HG03565 (cell line): ENCODE data around the gene TAS2R1.
"Not testable (repeated sequence)": the region's sequence is repeated elsewhere in the genome, so short reads cannot be mapped to it uniquely, and the experiment has no call there.

Experiments
- ATAC-seq: cut with Tn5 transposase; IDR thresholded peaks from one replicate; pipeline ENCODE4 v1.9.1; 2021; ENCODE audit warnings: mild to moderate bottlenecking, moderate library complexity; ENCODE audit not compliant: unreplicated experiment

TAS2R1 gene

DNA sequence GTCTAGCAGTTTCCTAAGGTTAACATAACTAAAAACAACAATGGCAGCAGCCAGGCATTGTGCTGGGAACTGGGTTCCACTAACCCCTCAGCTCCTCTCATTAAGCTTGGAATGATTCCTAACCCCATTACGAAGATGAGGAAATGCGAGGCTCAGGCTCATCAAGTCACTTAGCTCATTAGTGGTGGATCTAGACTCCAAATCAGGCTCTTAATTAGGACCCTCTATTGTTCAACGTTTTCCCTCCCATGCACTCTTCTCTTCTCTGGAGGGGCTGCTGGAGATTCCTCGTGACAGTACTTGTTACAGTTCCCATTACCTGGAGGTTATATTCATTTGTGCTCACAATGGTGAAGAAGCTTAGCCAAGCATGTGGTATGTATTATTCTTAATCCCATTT, 6.5 kb downstream of the TAS2R1 start:
- ATAC-seq, result no peak

DNA sequence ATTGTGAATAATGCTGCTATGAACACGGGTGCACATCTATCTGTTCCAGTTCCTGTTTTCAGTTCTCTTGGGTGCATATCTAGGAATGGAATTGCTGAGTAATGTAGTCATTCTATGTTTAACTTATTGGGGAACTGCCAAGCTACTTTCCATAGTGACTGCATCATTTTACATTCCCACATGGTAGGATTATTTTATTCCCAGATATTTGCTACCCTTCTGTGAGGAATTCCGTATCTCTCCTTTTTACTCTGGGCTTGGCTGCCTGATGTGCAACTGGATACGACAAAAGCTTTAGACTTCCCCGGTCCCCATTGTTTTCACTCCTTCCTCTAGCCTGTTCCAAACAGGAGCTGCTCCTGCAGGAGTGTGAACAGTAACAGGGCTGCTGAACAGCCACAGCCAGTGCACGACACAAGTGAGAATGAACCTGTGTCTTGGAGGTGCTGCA, 7.2 kb downstream of the TAS2R1 start:
- ATAC-seq, result no peak

DNA sequence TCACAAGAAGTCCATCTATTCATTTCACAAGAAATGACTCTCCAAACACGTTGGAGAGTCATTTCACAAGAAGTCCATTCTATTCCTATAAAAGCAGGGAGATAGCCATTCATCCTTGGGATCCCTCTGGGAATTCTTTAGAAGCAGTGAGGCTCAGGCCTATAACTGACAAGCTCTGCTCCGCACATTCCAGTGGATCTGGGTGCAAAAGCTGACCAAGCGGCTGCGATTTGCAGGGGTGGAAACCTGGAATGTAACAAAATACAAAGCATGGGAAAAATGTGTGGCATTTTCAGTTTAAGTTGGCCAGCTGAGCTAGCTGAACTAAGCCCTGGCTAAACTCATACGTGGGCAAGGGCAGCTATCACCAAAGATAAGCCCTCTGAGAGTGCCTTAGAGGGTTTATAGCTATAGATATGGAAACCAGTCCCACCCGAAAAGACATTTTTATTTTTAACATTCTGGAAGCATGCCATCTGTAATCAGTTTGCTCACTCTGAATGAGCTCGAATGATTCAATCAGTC, 8.7 kb downstream of the TAS2R1 start:
- no peak for ATAC-seq

- no peak for ATAC-seq
Observed at GRCh38 chr5:9619331-9620092, 10.6 kb downstream of the TAS2R1 start.

DNA sequence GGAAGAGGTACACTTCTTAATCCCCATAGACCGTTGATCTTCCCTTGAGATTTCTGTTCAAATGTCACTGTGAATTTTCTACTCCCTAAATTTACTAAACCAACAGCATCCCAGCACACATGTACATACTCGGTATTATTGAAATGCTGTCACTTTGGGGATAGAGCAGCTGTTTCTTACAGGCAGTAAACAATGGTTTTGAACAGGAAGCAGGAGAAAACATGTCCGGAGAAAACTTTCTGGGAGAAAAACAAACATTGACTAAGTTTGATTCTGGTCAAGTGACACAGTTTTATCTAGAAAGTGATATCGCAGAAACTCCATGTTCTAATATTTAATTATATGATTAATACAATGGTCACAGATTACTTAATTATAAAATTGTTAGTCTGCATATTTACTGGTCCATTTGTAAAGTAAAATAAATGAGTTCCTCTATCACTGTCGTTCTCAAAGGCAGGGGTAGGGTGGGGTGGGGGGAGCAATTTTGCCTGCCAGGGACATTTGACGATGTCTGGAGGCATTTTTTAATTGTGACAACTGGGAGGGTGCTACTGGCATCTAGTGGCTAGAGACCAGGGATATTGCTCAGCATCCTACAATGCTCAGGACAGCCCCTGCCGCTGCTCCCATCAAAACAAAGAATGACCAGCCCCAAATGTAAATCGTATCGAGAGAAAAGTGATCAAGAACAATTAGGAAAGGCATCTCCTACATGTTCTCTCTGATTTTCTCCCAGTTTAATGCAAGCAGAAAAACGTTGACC, 12.2 kb downstream of the TAS2R1 start:
- ATAC-seq, result no peak

GRCh38 chr5:9617221-9617620, 12.9 kb downstream of the TAS2R1 start:
- no peak for ATAC-seq

DNA sequence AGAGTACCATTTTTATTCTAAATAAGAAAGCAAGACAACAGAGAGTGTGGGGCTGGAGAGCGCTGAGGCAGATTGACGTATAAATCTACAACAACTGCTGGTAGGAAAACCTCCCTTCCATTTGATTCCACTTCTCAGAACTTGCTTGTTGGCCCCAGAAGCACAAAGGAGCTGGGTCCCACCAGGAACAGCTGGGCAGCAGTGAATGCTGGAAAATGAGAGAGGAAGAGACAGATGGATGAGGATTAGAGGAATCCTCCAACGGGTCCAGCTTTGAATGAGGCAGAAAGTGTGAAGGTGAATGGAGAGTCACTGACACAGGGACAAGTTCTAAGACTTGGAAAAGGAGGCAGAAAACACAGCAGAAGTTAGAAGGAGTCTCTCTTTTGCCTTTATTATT, 14.8 kb downstream of the TAS2R1 start:
- no peak for ATAC-seq

DNA sequence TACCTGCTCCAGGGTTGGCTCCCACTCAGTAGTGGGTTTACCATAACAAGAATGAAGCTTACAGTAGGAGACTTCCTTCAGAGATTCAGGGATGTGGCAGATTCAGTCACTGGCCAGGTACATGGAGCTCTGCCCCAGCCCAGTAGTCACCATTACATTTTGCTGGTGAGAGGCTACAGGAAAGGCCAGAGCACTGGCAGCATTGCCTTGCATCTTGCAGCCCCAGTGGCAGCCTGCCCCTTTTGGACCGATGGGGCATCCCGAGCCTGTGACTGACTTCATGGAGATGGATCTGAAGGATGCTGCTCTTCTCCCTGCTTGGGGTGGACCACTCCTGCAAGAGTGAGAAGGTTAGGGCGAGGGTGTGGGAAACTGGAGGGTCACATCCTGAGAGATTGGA, 16.8 kb downstream of the TAS2R1 start:
- no peak for ATAC-seq

DNA sequence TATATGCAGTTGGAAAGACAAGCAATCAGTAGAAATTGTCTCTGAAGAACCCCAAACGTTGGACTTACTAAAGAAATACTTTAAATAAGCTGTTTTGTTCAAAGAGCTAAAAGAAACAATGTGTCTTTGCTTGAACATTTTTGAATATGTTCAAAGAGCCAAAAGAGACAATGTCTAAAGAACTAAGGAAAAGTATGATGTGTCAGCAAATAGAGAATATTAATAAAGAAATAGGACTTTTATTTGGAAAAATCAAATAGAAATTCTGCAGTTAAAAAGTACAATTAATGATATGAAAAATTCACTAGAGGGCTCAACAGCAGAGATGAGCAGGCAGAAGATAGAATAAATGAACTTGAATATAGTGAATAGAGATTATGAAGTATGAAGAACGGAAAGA, 19.2 kb downstream of the TAS2R1 start:
- no peak for ATAC-seq

DNA sequence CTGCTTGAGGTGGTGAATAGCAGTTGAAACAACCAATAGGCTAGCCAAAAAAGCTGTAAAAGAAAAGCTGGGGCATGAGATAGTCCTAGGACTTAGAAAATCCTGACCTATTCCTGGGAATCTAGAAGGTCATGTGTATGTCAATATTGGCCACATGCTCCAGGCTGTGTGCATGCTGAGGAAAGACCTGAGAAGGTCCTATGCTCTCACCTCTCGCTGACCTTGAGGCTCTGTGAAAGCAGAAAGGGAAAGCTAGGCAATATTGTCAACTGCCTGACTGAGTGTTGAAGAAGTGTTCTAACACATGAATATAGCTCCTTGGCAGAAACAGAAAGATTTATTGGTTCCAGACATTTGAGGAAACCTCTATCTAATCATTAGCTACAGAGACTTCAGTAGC, 19.8 kb downstream of the TAS2R1 start:
- no peak for ATAC-seq

DNA sequence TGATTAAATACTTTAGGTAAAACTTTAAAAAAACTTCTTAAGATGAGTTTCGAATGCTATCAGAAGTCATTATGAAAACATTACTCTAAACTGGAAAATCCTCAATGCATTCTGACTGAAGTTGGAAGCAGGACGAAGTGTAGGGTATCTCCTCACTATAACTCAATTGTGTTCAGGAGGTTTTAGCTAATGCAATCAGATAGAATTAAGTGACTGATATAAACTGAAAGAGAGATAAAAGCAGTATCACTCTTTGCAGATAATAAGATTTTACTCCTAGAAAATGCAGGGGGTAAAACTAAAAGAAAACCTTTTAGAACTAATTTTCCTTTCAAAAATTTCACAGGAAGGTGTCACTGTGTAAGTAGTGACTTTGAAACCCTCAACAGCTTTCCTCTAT, 22.1 kb downstream of the TAS2R1 start:
- no peak for ATAC-seq

- ATAC-seq, result no peak
Observed at GRCh38 chr5:9605041-9605838, 24.9 kb downstream of the TAS2R1 start.

- no peak for ATAC-seq
Observed at GRCh38 chr5:9604416-9604815, 25.7 kb downstream of the TAS2R1 start.

GRCh38 chr5:9601055-9601739, 29.0 kb downstream of the TAS2R1 start:
- ATAC-seq, result no peak

GRCh38 chr5:9599391-9599790, 30.8 kb downstream of the TAS2R1 start:
- ATAC-seq, result no peak

GRCh38 chr5:9598329-9598728, 31.8 kb downstream of the TAS2R1 start:
- not testable (repeated sequence) for ATAC-seq

DNA sequence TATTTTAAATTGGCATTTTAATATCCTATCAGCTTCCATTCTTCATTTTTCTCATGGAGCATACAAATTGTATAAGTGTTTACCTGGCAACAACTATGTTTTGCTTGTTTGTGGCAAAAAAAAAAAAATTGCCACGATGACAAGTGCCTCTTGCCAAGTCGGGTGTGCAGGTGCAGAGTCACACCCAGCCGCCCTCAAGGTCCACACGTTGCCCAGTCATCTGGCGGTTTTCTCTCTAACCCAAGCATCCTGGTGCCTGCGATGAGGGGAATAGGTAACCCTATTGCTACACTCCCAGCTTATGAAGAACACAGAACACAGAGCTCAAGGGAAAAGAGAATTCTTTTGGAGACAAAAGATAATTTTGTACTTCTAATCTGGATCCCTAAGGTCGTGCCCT, 32.8 kb downstream of the TAS2R1 start:
- not testable (repeated sequence) for ATAC-seq

DNA sequence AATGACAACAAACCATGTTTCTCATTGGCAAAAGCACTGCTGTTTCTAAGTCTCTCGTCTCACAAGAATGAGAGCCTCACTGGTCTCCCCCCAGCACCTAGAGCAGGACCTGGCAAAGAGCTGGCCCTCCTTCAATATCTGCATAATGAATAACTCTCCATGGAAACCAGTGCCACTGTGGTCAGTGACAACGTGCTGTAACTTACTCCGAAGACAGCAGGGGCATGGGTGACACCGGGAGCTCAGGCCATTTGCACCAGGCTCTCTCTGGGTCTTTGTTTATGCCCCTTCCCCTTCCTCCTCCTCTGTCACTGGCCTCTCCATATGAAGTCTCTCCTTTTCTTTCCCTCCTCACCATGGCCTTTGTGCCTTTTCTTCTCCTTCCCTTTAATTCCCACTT, 33.3 kb downstream of the TAS2R1 start:
- no peak for ATAC-seq

GRCh38 chr5:9596171-9596780, 33.9 kb downstream of the TAS2R1 start:
- ATAC-seq, result no peak

DNA sequence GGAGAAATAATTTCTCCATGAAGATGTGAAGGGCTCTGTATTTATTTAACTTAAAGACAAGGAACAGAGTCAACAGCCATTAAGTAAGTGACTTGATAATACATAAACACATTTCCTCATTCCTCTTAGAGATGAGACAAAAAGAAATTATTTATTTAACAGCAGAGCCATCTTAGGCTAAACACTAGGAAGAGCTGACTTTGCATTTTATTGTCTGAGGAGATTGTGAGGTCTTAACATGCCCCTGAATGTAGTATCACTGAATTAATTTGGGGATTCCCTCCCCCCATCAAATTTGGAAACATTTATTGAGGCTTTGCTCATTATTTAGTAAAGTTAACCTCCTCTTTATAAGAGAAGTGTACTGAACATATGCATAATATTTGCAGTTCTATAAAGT, 35.2 kb downstream of the TAS2R1 start:
- ATAC-seq, result no peak
